Omental fat pad (tissue), 4 donors: Measurements from ENCODE around the gene TRPC3. TPM values are rescaled to one million over a fixed set of nuclear protein-coding genes. Genes with fewer than 3 reads are reported as not detected.

Experiments used
- ATAC-seq: fragments of 150-250 bp; one replicate; pipeline ENCODE4 v1.9.1; 2016; ENCODE audit warnings: mild to moderate bottlenecking, moderate library complexity; ENCODE audit not compliant: low FRiP score
- DNase-seq: peaks from one replicate; pipeline ENCODE4 v3.0.0-alpha.2; 2019; ENCODE audit warnings: low spot score
- total RNA-seq, 4 donors: library from RNA; depleted of rRNA; stranded (reverse); fragments of >200 nt; gene quantifications; one replicate each; pipeline ENCODE4 v1.1.0, GENCODE V29; 2016
- TF ChIP-seq, protein P1 (sequence below), 3 donors: fragments of 450-650 bp; IDR thresholded peaks; one replicate each; pipeline ENCODE4 v1.5.1; 2016 to 2017; ENCODE audit warnings: antibody characterized with exemption in 3 of 3, mild to moderate bottlenecking in 3 of 3, moderate library complexity in 2 of 3

The TRPC3 gene
- total RNA-seq, 4 donors from 2014 or later, result 0.65 to 2.7 (median 1.3) TPM

DNA sequence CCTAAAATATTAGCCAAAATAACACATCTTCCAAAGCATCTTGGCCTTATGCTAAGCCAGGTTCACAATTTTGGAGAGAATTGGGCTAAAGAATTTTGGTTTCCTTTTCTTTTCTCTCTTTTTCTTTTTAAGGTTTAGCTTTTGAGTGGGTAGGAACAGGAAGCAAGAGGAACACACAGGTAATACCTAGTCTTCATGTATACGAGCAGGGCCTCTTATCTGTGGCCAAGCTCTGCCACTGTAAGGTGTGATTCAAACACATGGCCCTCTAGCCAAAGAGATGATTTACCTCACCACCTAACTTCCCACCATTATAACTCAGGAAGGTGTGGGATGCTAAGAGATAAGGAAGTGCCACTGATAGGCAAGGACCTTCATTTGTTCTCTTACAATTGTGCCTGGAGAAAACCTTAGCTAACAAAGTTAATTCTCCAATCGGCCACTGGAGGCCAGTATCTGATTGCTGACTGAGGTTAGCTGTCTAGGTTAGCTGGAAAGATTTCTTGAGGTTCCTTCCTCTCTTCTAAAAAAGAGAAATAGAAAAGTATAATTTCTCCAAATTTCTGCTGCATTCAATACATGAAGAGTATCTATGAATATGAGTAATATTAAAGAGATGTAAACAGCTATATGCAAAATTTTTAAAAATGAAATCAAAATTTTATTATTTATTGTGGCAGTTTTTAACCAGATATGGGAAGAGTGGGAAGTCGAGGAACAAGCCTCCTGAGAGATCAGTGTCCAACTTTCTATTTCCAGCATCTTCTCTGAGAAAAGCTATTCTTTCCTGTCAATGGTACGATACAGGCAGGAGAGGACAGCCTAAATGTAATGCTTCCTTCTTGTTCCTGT, 51.5 kb downstream of the TRPC3 start:
- no peak for ATAC-seq
- DNase-seq, result no peak
- TF ChIP-seq, protein P1, sequence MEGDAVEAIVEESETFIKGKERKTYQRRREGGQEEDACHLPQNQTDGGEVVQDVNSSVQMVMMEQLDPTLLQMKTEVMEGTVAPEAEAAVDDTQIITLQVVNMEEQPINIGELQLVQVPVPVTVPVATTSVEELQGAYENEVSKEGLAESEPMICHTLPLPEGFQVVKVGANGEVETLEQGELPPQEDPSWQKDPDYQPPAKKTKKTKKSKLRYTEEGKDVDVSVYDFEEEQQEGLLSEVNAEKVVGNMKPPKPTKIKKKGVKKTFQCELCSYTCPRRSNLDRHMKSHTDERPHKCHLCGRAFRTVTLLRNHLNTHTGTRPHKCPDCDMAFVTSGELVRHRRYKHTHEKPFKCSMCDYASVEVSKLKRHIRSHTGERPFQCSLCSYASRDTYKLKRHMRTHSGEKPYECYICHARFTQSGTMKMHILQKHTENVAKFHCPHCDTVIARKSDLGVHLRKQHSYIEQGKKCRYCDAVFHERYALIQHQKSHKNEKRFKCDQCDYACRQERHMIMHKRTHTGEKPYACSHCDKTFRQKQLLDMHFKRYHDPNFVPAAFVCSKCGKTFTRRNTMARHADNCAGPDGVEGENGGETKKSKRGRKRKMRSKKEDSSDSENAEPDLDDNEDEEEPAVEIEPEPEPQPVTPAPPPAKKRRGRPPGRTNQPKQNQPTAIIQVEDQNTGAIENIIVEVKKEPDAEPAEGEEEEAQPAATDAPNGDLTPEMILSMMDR (IDR thresholded peaks at IDR 0.05), result peak in 1 of 3 donors; percentile 31

DNA sequence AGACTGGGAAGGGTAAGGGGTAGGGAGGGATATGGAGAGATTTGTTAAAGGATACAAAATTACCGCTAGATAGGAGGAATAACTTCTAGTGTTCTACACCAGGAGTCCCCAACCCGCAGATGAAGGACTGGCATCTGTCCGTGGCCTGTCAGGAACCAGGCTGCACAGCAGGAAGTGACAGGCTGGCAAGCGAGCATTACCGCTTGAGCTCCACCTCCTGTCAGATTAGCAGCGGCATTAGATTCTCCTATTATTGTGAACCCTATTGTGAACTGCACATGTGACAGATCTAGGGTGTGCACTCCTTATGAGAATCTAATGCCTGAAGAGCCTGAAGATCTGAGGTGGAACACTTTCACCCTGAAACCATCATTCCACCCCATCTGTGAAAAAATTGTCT, 53.7 kb downstream of the TRPC3 start:
- DNase-seq (no peak), ATAC-seq (no peak)
- TF ChIP-seq, protein P1 (IDR thresholded peaks at IDR 0.05), result no peak

DNA sequence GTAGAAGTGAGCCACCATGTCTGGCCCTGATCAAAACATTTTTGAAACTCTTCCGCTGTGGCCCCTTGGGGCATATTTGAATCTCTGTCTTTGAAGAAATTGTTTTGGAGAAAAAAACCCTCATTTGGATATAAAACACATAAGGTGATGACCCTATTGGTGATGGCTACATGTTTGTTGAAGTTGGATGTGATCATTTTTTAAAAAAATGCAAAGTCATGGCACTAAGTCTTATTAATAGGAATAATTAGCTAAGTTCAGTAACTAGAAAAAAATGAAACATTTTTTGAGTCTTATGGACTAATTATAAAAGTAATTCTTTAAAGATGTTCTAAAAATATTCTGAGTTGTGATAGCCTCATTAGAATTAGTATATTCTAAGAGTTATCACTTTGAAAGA, 63.7 kb downstream of the TRPC3 start:
- TF ChIP-seq, protein P1 (IDR thresholded peaks at IDR 0.05), result no peak
- ATAC-seq (no peak), DNase-seq (no peak)

DNA sequence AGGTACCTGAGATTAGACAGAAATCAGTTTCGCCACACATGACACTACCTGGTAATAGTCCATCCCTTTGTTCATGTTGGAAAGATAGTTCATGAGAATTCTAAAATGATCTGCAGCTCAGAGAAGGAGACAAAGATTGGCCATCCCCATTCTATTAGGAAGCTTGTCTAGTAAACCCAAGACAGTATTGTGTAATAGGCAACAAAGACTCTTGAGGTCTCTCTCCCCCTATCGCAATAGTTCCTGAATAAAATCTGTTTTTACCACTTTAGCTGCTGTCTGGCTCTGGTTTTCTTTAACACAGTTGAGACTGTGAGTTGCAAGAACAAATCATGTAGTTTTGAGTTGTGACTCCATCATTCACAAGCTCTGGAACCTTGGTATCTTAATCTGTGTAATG, 66.7 kb downstream of the TRPC3 start:
- TF ChIP-seq, protein P1 (IDR thresholded peaks at IDR 0.05), result no peak

DNA sequence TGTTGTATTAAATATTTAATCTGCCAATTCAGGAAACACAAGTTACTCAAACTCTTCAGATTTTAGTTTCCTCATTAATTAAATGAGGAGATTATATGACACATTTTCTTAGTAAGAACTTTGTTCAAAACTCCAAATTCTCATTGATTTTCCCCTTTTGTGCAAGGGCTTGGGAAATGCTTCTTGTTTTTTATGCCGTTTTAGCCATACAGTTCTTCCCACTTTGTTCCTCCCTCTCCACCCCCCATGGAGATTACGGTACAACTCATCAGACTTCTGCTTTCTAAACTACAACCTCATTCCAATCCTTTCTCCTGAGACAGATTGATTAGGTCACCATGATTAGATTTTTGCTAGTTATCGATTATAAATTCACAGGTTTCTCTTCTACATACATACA, 70.7 kb downstream of the TRPC3 start:
- ATAC-seq, result no peak
- DNase-seq, result no peak
- TF ChIP-seq, protein P1 (IDR thresholded peaks at IDR 0.05), result no peak

More for the DNA sequence above, 66.7 kb downstream of the TRPC3 start:
- DNase-seq (no peak), ATAC-seq (no peak)

DNA sequence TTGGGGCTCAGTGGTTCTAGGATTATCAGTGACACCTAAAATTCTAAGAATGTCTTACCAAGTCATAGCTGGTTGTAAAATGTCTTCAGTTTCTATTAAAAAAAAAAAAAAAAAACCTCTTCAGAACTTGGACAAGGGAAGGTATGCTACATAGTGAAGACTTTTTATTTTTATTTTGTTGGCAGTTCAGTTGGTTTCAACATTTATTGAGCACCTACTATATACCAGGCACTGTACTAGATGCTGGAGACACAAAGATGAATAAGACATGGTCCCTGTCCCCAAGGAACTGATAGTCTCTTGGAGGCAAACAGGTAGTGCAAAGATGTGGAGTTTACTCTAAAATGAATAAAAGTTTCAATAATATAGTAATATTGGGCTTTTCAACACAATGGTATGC, 72.7 kb downstream of the TRPC3 start:
- no peak for DNase-seq
- TF ChIP-seq, protein P1 (IDR thresholded peaks at IDR 0.05), result no peak
- ATAC-seq, result no peak
